GM10266 (cell line): ENCODE data around the gene UBL4B.
A peak's percentile ranks its signal among the peaks of the same experiment; 100 is the strongest.

Source experiments
- DNase-seq: peaks from one replicate; pipeline ENCODE4 v3.0.0; 2012; ENCODE audit errors: extremely low spot score
- CTCF ChIP-seq: IDR thresholded peaks from 2 replicates; pipeline ENCODE4 v1.5.1; 2012; ENCODE audit warnings: mild to moderate bottlenecking, low read depth; ENCODE audit not compliant: control insufficient read depth, insufficient read depth; ENCODE audit errors: missing control alignments

UBL4B gene

GRCh38 chr1:110085671-110086070 is 26.6 kb upstream of the UBL4B start:
- no peak for DNase-seq
- no peak for TF ChIP-seq CTCF

- TF ChIP-seq CTCF, result no peak
- no peak for DNase-seq
Measured at GRCh38 chr1:110086961-110087360, 25.3 kb upstream of the UBL4B start.

GRCh38 chr1:110087812-110088738 is 24.2 kb upstream of the UBL4B start:
- peak; percentile 72 for TF ChIP-seq CTCF
- DNase-seq, result peak; percentile 83

GRCh38 chr1:110088739-110089316 is 23.4 kb upstream of the UBL4B start:
- no peak for DNase-seq
- no peak for TF ChIP-seq CTCF

- no peak for TF ChIP-seq CTCF
- DNase-seq, result no peak
Measured at GRCh38 chr1:110089561-110090275, 22.5 kb upstream of the UBL4B start.

GRCh38 chr1:110091381-110091780 is 20.9 kb upstream of the UBL4B start:
- TF ChIP-seq CTCF, result no peak
- DNase-seq, result no peak
